ENCODE measurements around the gene ERCC2. TPM values are rescaled to one million over a fixed set of nuclear protein-coding genes. Genes with fewer than 3 reads are reported as not detected.

The ERCC2 gene
- polyA plus RNA-seq, 2 donors, result 6.1 to 8.8 TPM

DNA sequence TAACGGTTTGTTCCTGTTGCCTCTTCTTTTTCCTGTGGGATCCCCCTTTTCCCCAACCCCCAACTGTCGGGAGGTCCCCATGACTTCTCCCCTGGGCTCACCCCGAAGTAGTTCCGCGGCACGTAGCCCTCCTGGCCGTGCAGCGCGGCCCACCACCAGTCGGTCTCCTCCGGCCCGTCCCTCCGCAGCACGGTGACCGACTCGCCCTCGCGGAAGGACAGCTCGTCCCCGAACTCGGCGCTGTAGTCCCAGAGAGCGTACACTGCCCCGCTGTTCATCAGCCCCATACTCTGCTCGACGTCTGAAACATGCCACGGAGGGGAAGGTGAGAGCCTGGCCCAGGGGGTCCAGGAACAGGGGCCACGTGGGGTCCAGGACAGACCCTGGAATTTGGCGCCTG lies 12.1 kb upstream of the ERCC2 start:
- peaks cover 0 to 6% of the 10 kb centered on the region in 2 donors for H3K27me3 ChIP-seq (ENCODE audit: control insufficient read depth in 1 of 2, insufficient read depth in 2 of 2, low read length in 2 of 2)
- H3K9me3 ChIP-seq (ENCODE audit: control insufficient read depth in 2 of 2, insufficient read depth in 1 of 2, low read depth in 1 of 2, low read length in 1 of 2), result peaks cover 0 to 2% of the 10 kb centered on the region in 2 donors
- H3K4me3 ChIP-seq (ENCODE audit: low read depth in 1 of 2, low read length in 2 of 2), result no peak overlapping the region
- peaks cover 0 to 12% of the 10 kb centered on the region in 2 donors for H3K36me3 ChIP-seq (ENCODE audit: control insufficient read depth in 2 of 2, insufficient read depth in 2 of 2, low read length in 1 of 2)
- 89 to 93% methylated on average over 29 of the region's 29 CpGs for WGBS, 2 donors
- H3K27ac ChIP-seq (ENCODE audit: low read depth in 2 of 2, low read length in 1 of 2), result no peak overlapping the region
- peaks cover 0 to 8% of the 10 kb centered on the region in 2 donors for H3K4me1 ChIP-seq (ENCODE audit: control insufficient read depth in 2 of 2, insufficient read depth in 2 of 2, low read length in 1 of 2)

DNA sequence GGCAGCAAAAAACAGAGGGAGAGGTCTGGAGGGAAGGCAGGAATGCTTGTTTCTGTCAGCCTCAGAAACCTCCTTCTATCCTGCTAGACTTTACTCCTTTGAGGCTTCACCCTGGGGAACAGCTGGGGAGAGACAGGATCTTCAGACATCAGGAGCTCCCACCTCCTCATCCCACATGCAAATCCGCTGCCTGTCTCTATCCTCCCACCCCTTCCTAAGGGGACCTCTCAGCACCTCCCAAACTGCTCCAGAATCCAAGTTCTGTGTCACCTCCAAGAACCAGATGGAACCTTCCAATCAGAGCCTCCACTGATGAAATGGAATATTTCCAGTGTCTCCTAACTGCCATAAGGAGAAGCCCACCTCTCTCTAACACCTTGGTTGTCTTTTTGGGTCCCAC lies 9.7 kb upstream of the ERCC2 start:
- H3K36me3 ChIP-seq (ENCODE audit: control insufficient read depth in 2 of 2, insufficient read depth in 2 of 2, low read length in 1 of 2), result peaks cover 0 to 7% of the 10 kb centered on the region in 2 donors

DNA sequence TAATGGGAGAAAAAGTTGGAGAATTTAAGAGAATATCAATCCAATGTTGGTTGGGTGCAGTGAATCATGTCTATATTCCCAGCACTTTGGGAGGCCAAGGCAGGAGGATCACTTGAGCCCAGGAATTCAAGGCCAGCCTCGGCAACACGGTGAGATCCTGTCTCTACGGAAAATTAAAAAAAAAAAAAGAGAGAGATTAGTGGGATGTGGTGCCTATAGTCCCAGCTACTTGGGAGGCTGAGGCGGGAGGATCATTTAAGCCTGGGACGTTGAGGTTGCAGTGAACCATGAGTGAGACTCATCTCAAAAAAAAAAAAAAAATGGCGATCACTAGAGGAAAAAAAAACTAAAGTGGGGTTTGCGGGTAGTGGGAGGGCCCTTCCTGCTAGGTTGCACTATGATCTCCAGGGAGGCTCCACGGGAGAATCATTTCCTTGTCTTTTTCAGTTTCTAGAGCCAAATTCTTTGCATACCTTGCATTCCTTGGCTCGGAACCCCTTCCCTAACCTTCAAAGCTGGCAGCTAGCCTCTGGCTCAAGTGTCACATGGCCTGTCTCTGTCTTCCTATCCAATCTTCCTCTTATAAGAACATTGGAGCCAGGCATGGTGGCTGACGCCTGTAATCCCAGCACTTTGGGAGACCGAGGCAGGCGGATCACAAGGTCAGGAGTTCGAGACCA lies 5.8 kb upstream of the ERCC2 start:
- no peaks in the 10 kb centered on the region for H3K4me1 ChIP-seq (ENCODE audit: control insufficient read depth in 2 of 2, insufficient read depth in 2 of 2, low read length in 1 of 2)
- no peak overlapping the region for H3K4me3 ChIP-seq (ENCODE audit: low read depth in 1 of 2, low read length in 2 of 2)
- no peak overlapping the region for H3K27ac ChIP-seq (ENCODE audit: low read depth in 2 of 2, low read length in 1 of 2)
- no peaks in the 10 kb centered on the region for H3K27me3 ChIP-seq (ENCODE audit: control insufficient read depth in 1 of 2, insufficient read depth in 2 of 2, low read length in 2 of 2)
- H3K9me3 ChIP-seq (ENCODE audit: control insufficient read depth in 2 of 2, insufficient read depth in 1 of 2, low read depth in 1 of 2, low read length in 1 of 2), result no peaks in the 10 kb centered on the region
- 41 to 50% methylated on average over 12 to 13 of the region's 13 CpGs for WGBS, 2 donors
- H3K36me3 ChIP-seq (ENCODE audit: control insufficient read depth in 2 of 2, insufficient read depth in 2 of 2, low read length in 1 of 2), result peaks cover 0 to under 1% of the 10 kb centered on the region in 2 donors

More for the DNA sequence above, 9.7 kb upstream of the ERCC2 start:
- Histone ChIP-seq H3K4me1 (ENCODE audit: control insufficient read depth in 2 of 2, insufficient read depth in 2 of 2, low read length in 1 of 2) (peaks cover 0 to 2% of the 10 kb centered on the region in 2 donors), H3K9me3 (ENCODE audit: control insufficient read depth in 2 of 2, insufficient read depth in 1 of 2, low read depth in 1 of 2, low read length in 1 of 2) (no peaks in the 10 kb centered on the region), H3K27me3 (ENCODE audit: control insufficient read depth in 1 of 2, insufficient read depth in 2 of 2, low read length in 2 of 2) (no peaks in the 10 kb centered on the region), H3K4me3 (ENCODE audit: low read depth in 1 of 2, low read length in 2 of 2) (no peak overlapping the region), H3K27ac (ENCODE audit: low read depth in 2 of 2, low read length in 1 of 2) (no peak overlapping the region)
- 88 to 91% methylated on average over 1 of the region's 1 CpG for WGBS, 2 donors

DNA sequence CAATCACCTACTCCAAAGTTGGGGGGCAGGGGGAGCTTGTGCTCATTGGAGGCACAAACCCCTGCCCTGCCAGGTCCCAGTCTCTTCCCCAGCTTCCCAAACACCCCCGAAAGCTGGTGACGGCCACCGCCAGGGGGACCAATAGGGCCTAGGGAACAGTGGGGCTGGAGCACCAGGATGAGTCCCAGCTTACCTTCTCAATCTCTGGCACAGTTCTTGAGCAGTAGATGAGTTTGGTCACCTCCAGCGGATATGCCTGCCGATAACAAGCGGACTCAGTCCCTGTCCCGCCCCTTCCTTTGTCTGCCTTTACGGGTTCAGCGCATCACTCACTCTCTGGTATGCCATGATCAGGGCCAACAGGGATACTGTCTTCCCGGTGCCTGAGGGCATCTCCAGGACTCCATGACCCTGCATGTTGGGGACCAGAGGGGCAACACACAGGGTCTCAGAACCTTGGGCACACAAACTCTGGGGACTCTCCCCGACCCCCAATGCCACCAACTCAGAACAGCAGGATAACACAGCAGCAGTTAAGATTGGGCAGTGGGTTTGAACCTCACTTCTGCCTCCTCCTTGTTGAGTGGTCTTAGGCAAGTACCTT lies 1.5 kb downstream of the ERCC2 start:
- Histone ChIP-seq H3K9me3 (ENCODE audit: control insufficient read depth in 2 of 2, insufficient read depth in 1 of 2, low read depth in 1 of 2, low read length in 1 of 2) (no peaks in the 10 kb centered on the region), H3K4me3 (ENCODE audit: low read depth in 1 of 2, low read length in 2 of 2) (no peak overlapping the region)
- WGBS, 2 donors, result 88 to 96% methylated on average over 11 of the region's 11 CpGs

DNA sequence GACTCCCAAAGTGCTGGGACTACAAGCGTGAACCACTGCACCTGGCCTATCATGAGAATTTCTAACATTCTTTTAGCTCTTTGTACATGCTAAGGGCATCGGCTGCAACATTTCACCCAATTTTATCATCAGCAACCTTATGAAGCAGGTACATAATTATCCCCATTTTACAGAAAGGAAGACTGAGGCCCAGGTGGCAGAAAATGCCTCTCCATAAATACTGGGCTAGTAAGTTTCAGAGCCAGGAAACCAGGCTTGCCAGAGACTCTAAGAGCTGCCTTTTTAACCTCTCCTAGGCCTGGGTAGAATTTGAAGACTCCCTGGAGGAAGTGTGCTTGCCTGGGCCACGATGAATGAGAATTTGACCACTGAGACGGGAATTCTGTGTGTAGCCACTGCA lies 2.2 kb downstream of the ERCC2 start:
- no peak overlapping the region for H3K27ac ChIP-seq (ENCODE audit: low read depth in 2 of 2, low read length in 1 of 2)
- peaks cover 0 to 9% of the 10 kb centered on the region in 2 donors for H3K36me3 ChIP-seq (ENCODE audit: control insufficient read depth in 2 of 2, insufficient read depth in 2 of 2, low read length in 1 of 2)
- H3K4me3 ChIP-seq (ENCODE audit: low read depth in 1 of 2, low read length in 2 of 2), result no peak overlapping the region
- WGBS, 2 donors, result 94 to 95% methylated on average over 4 of the region's 4 CpGs
- H3K27me3 ChIP-seq (ENCODE audit: control insufficient read depth in 1 of 2, insufficient read depth in 2 of 2, low read length in 2 of 2), result no peaks in the 10 kb centered on the region
- no peaks in the 10 kb centered on the region for H3K9me3 ChIP-seq (ENCODE audit: control insufficient read depth in 2 of 2, insufficient read depth in 1 of 2, low read depth in 1 of 2, low read length in 1 of 2)
- H3K4me1 ChIP-seq (ENCODE audit: control insufficient read depth in 2 of 2, insufficient read depth in 2 of 2, low read length in 1 of 2), result peaks cover 0 to 2% of the 10 kb centered on the region in 2 donors

More for the DNA sequence above, 1.5 kb downstream of the ERCC2 start:
- Histone ChIP-seq H3K36me3 (ENCODE audit: control insufficient read depth in 2 of 2, insufficient read depth in 2 of 2, low read length in 1 of 2) (peaks cover 0 to 5% of the 10 kb centered on the region in 2 donors), H3K27ac (ENCODE audit: low read depth in 2 of 2, low read length in 1 of 2) (no peak overlapping the region), H3K4me1 (ENCODE audit: control insufficient read depth in 2 of 2, insufficient read depth in 2 of 2, low read length in 1 of 2) (peaks cover 0 to 2% of the 10 kb centered on the region in 2 donors), H3K27me3 (ENCODE audit: control insufficient read depth in 1 of 2, insufficient read depth in 2 of 2, low read length in 2 of 2) (no peaks in the 10 kb centered on the region)

DNA sequence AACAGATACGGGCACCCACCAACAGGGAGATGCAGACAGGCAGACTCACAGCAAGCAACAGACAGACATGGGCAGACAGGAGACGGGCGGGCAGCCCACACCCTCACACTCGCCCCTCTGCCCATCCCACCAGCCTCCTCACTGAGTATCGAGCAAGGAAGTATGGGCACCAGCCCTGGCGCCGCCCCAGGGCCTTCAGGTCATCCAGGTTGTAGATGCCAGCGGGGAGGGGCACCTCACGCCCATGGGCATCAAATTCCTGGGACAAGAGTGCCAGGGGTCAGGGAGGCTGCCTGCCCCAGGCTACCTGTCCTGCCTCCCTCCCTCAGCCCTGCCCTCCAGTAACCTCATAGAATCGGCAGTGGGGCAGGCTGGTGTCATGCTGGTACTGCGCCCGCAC lies 5.7 kb downstream of the ERCC2 start:
- Histone ChIP-seq H3K4me1 (ENCODE audit: control insufficient read depth in 2 of 2, insufficient read depth in 2 of 2, low read length in 1 of 2) (no peaks in the 10 kb centered on the region), H3K36me3 (ENCODE audit: control insufficient read depth in 2 of 2, insufficient read depth in 2 of 2, low read length in 1 of 2) (peaks cover 0 to 25% of the 10 kb centered on the region in 2 donors), H3K9me3 (ENCODE audit: control insufficient read depth in 2 of 2, insufficient read depth in 1 of 2, low read depth in 1 of 2, low read length in 1 of 2) (no peaks in the 10 kb centered on the region), H3K27ac (ENCODE audit: low read depth in 2 of 2, low read length in 1 of 2) (no peak overlapping the region), H3K4me3 (ENCODE audit: low read depth in 1 of 2, low read length in 2 of 2) (no peak overlapping the region), H3K27me3 (ENCODE audit: control insufficient read depth in 1 of 2, insufficient read depth in 2 of 2, low read length in 2 of 2) (no peaks in the 10 kb centered on the region)
- 87 to 90% methylated on average over 12 of the region's 12 CpGs for WGBS, 2 donors

DNA sequence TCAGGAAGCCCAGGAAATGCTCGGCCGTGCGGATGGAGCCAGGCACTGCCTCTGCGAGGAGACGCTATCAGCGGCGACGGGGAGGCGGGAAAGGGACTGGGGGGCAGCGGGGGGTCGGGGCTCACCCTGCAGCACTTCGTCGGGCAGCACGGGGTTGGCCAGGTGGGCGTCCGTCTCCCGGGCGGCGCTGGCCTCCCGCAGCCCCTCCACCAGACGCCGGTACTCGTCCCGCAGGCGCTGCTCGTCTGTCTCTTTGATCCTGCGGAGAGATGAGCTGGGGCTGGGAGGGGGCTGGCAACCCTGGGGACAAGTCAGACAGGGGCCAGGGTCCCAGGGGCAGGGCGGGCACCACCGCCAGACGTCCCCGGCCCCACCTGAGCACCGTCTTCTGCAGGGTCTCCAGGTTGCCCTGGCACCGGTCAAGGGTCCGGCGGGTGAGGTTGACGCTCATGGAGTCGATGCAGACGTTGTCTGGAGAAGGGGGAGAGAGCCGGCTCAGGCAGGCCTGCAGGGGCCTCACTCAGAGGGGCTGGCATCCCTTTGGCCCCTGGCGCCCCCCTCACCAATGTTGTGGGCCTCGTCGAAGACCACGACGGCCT lies 6.4 kb downstream of the ERCC2 start:
- Histone ChIP-seq H3K27me3 (ENCODE audit: control insufficient read depth in 1 of 2, insufficient read depth in 2 of 2, low read length in 2 of 2) (no peaks in the 10 kb centered on the region), H3K4me3 (ENCODE audit: low read depth in 1 of 2, low read length in 2 of 2) (no peak overlapping the region), H3K27ac (ENCODE audit: low read depth in 2 of 2, low read length in 1 of 2) (no peak overlapping the region), H3K36me3 (ENCODE audit: control insufficient read depth in 2 of 2, insufficient read depth in 2 of 2, low read length in 1 of 2) (peaks cover 0 to 30% of the 10 kb centered on the region in 2 donors), H3K4me1 (ENCODE audit: control insufficient read depth in 2 of 2, insufficient read depth in 2 of 2, low read length in 1 of 2) (no peaks in the 10 kb centered on the region), H3K9me3 (ENCODE audit: control insufficient read depth in 2 of 2, insufficient read depth in 1 of 2, low read depth in 1 of 2, low read length in 1 of 2) (no peaks in the 10 kb centered on the region)
- WGBS, 2 donors, result 92 to 94% methylated on average over 34 to 44 of the region's 44 CpGs

DNA sequence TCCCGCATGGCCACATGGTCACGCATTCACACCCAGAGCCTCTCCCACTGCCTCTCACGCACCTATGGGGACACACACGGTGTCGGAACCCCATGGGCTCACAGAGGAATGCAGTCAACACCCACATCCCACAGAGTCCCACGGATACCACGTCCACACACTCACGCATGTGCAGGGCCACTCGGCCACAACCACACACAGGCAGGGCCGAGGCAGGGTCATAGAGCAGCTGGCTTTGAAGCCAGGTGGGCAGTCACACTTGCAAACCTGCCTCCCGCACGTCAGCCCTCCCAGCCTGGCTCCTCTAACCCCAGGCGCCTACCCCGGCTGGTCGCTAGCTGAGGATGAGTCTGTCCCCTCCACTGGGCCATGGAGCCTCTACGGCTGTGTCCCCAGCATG lies 8.1 kb downstream of the ERCC2 start:
- Histone ChIP-seq H3K4me1 (ENCODE audit: control insufficient read depth in 2 of 2, insufficient read depth in 2 of 2, low read length in 1 of 2) (no peaks in the 10 kb centered on the region), H3K4me3 (ENCODE audit: low read depth in 1 of 2, low read length in 2 of 2) (no peak overlapping the region), H3K27ac (ENCODE audit: low read depth in 2 of 2, low read length in 1 of 2) (no peak overlapping the region), H3K9me3 (ENCODE audit: control insufficient read depth in 2 of 2, insufficient read depth in 1 of 2, low read depth in 1 of 2, low read length in 1 of 2) (no peaks in the 10 kb centered on the region), H3K36me3 (ENCODE audit: control insufficient read depth in 2 of 2, insufficient read depth in 2 of 2, low read length in 1 of 2) (peaks cover 0 to 32% of the 10 kb centered on the region in 2 donors), H3K27me3 (ENCODE audit: control insufficient read depth in 1 of 2, insufficient read depth in 2 of 2, low read length in 2 of 2) (no peaks in the 10 kb centered on the region)
- WGBS, 2 donors, result 92% methylated on average over 16 of the region's 16 CpGs

DNA sequence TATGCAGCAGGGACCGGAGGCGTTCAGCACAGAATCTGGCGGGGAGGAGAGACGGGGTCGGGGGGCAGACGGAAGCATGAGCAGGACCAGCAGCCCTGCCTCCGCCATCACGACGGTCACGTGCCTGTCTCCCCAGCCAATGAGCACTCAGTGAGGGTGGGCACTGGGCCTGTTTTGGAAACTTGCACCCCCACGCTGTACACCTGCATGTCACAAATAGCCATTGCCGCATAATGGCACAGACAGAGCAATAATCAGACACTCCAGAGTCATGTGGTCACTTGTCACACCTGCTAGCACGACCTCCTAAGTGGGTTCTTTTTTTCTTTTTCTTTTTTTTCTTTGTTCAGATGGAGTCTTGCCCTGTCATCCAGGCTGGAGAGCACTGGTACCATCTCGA lies 8.8 kb downstream of the ERCC2 start:
- 93% methylated on average over 14 of the region's 14 CpGs for whole genome bisulfite sequencing, 2 donors
- Histone ChIP-seq H3K9me3 (ENCODE audit: control insufficient read depth in 2 of 2, insufficient read depth in 1 of 2, low read depth in 1 of 2, low read length in 1 of 2) (no peaks in the 10 kb centered on the region), H3K27ac (ENCODE audit: low read depth in 2 of 2, low read length in 1 of 2) (no peak overlapping the region), H3K4me3 (ENCODE audit: low read depth in 1 of 2, low read length in 2 of 2) (no peak overlapping the region), H3K36me3 (ENCODE audit: control insufficient read depth in 2 of 2, insufficient read depth in 2 of 2, low read length in 1 of 2) (peaks cover 0 to 35% of the 10 kb centered on the region in 2 donors), H3K4me1 (ENCODE audit: control insufficient read depth in 2 of 2, insufficient read depth in 2 of 2, low read length in 1 of 2) (no peaks in the 10 kb centered on the region), H3K27me3 (ENCODE audit: control insufficient read depth in 1 of 2, insufficient read depth in 2 of 2, low read length in 2 of 2) (no peaks in the 10 kb centered on the region)

Data from esophagus (tissue), 2 donors.